Ureter (tissue), 1 donor: Measurements from ENCODE around the gene SRGAP3. TPM values are rescaled to one million over a fixed set of nuclear protein-coding genes. Genes with fewer than 3 reads are reported as not detected.

Source experiments
- DNase-seq: peaks from one replicate; pipeline ENCODE4 v3.0.0-alpha.2; 2020; ENCODE audit warnings: low spot score
- total RNA-seq: library from RNA; stranded (reverse); gene quantifications from one replicate; pipeline ENCODE4 v1.2.4, GENCODE V29; 2023
- donor health status: DM: yes; HTN: yes; CAD: no.

SRGAP3 gene
- total RNA-seq, 1 donor from 2014 or later: 51.2 TPM

DNA sequence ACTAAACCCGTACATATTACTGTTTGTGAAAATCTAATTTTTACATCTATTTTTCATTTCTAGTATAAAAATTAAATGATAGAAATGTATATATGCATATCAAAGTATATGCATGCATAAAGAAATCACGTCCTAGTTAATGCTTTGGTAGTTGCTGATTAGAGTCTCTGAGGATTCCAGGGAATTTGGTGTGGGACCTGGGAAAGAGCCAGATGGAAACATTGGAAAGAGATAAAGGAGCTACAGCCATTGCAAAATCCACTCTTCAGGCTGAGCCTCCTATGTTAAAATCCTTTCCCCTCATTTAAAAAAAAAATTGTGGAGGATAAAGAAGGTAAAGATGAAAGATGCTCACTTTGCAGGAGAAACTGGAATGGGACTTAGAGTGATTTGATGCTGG is 134.1 kb downstream of the SRGAP3 start:
- no peak for DNase-seq

- DNase-seq: no peak
Observed at GRCh38 chr3:9113040-9113439, 136.4 kb downstream of the SRGAP3 start.

GRCh38 chr3:9111866-9112265 is 137.6 kb downstream of the SRGAP3 start:
- DNase-seq: peak; percentile 56

- no peak for DNase-seq
Observed at GRCh38 chr3:9111417-9111816, 138.0 kb downstream of the SRGAP3 start.

GRCh38 chr3:9110802-9111201 is 138.6 kb downstream of the SRGAP3 start:
- DNase-seq: no peak

GRCh38 chr3:9110316-9110715 is 139.1 kb downstream of the SRGAP3 start:
- no peak for DNase-seq

GRCh38 chr3:9109568-9109914 is 139.9 kb downstream of the SRGAP3 start:
- DNase-seq: no peak

GRCh38 chr3:9108876-9109567 is 140.4 kb downstream of the SRGAP3 start:
- DNase-seq: no peak

- DNase-seq: no peak
Observed at GRCh38 chr3:9107738-9108137, 141.7 kb downstream of the SRGAP3 start.

DNA sequence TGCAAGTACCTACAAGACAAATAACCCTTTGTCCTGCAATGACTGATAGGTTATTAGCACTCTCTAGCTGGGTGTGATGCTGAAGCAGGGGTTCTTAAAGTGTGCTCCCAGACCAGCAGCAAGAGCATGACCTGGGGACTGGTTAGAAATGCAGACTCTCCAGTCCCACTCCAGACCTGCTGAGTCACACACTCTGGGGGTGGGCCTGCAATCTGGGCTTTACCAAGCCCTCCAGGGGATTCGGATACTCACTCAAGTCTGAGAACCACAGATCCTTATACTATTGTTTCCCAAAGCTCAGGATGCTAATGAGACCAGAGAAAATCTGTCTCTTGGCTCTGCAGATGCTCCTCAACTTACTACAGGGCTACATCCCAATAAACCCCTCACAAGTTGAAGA is 144.0 kb downstream of the SRGAP3 start:
- no peak for DNase-seq

- DNase-seq: no peak
Observed at GRCh38 chr3:9104121-9104520, 145.3 kb downstream of the SRGAP3 start.

DNA sequence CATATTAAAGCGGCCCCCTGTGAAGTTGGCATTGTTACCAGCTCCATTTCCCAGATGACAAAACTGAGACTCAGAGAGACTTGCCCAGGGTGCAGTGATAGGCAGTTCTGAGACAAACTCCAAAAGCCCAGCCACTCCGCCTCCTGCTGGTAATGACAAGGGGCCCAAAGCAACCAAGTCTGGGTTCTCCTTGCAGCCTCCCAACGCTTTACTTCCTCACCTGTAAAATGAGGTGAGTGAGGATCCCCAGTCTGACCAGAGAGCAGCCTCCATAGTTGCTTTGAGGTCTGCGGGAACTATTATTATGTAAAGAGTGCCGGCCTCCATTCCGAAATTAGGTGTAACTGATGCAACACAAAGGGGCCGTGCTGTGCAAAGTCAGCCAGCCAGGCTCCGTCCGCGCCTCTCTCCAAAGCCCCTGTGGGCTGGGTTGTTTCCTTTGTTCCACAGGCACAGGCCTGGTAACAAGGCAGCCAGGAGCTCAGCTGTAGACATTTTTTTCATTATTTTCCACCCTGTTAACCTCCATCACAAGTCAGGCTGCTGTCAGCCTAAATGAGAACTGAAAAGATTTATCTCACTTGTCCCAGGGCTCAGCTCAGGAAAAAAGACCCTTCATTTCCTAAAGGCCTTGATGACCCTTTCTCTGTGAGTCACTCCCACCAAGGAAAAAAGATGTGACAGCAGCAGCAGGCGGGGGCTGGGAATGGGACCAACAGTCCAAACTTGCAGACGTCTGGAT is 147.0 kb downstream of the SRGAP3 start:
- no peak for DNase-seq

DNA sequence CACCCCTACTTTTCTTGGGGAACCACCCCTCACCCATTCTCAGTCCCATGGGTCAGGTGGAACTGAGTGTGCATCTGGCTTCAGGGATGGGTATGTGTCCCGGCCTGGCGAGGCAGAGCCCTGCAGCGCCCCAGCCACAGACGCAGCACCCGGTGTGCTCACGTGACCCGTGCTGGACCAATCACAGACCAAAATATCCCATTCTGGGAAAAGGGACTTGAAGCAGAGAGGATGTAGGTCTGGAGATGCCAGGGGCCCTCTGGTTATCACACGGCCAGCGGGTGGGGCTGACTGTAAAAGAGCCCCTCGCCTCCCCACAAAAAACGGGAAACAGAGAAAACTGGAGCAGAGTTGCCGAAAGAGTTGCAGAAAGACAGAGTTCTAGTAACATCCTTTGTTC is 148.2 kb downstream of the SRGAP3 start:
- no peak for DNase-seq

DNA sequence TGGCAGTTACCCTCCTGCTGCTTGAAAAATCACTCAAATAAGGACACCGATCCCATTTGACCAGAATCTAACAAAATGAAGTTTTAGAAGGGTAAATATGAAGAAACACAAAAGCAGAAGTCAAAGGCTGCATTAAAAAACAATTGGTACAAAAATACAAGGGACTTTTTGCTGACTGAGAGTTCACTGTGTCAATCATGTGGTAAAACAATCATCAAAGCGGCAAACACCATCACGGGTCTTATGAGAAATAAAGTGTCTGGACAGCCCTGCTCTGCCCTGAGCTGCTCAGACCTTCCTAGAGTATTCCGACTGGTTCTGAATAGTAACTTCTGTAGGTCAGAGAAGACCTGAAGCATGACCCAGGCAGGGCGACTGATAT is 148.9 kb downstream of the SRGAP3 start:
- no peak for DNase-seq

GRCh38 chr3:9099702-9100512 is 149.5 kb downstream of the SRGAP3 start:
- DNase-seq: no peak

DNA sequence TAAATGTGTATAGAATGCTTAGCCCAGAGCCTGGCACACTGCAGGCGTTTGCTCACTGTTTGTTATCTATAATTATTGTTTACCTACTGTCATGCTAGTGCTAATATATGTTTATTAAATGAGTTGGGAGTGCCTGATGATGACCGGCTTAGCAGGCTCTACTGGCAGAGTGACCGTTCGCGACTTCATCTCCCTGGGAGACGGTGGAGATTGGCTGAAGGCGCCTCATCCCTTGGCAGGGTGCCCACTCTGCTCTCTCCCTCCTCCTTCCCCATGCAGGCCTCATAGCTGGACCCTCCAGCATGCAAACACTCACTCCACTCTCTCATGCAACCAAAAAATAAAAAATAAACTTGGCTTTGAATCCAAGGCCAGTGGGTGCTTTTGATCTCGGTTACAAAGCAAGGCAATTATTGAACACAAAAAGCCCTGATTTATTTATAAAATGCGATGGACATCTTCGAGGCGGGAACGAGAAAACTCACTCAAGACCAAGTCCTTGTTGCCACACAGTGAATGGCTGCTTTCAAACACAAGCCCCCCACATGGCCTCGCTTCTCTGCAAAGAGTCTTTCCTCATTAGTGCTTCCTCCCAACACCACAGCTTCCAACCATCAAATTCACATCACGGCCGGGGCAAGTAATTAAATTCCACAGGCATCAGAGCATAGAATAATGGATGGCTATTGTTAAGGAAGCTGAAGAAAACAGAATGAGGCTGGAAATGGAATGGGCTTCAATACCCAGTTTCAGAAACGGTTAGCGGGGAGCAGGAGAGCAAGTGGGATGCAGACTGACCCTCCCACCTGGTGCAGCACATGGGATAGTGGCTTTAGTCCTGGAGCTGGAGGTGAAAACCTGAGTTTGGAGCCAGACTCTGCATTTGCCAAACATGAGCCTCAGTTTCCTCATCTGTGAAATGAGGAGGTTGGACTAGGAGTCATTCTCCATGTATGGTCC is 150.4 kb downstream of the SRGAP3 start:
- no peak for DNase-seq

DNA sequence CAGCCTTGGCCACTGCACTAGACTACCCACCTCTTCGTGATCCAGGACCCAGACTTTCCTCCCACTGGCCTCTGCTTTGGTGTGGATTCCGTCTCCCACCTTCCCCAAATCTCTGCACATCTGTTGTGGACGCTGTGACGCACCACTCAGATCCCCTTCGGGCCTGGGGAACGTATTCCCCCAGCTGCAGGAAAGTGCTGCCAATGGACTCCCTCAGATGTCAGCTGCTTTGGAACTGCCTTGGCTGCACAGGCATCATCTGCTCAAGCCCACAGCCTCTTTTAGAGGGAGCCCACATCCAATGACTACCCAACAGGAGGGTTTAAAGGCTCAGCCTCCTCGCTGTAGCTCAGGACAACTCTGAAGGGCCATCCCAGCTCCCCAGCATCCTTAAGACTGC is 152.0 kb downstream of the SRGAP3 start:
- no peak for DNase-seq

- DNase-seq: no peak
Observed at GRCh38 chr3:9091486-9092235, 157.8 kb downstream of the SRGAP3 start.

GRCh38 chr3:9088441-9089353 is 160.7 kb downstream of the SRGAP3 start:
- DNase-seq: no peak
